RWPE2 (cell line): ENCODE results near the gene GTF2F2.
A peak's percentile ranks its signal among the peaks of the same experiment; 100 is the strongest.

Experiments used
- ATAC-seq: fragments of 200-7000 bp; cut with Tn5 transposase; 3 replicates; pipeline ENCODE4 v1.9.1; 2021; ENCODE audit warnings: low read depth
- DNase-seq: peaks from one replicate; pipeline ENCODE4 v3.0.0-alpha.2; 2020; ENCODE audit warnings: low spot score
- H3K27ac ChIP-seq: fragments of 450-650 bp; 2 replicates; pipeline ENCODE4 v1.5.1; 2017; ENCODE audit warnings: mild to moderate bottlenecking; ENCODE audit not compliant: poor library complexity, severe bottlenecking
- H3K27me3 ChIP-seq: fragments of 250-450 bp; sonication (Bioruptor Pico); 2 replicates; pipeline ENCODE4 v1.5.1; 2021; ENCODE audit warnings: mild to moderate bottlenecking, moderate library complexity; ENCODE audit not compliant: insufficient read depth, poor library complexity, severe bottlenecking
- H3K36me3 ChIP-seq: fragments of 250-450 bp; sonication (Bioruptor Pico); 2 replicates; pipeline ENCODE4 v1.5.1; 2020; ENCODE audit warnings: low read depth, mild to moderate bottlenecking, moderate library complexity
- H3K4me1 ChIP-seq: fragments of 250-450 bp; sonication (Bioruptor Pico); 2 replicates; pipeline ENCODE4 v1.5.1; 2021; ENCODE audit warnings: mild to moderate bottlenecking, moderate library complexity; ENCODE audit not compliant: insufficient read depth, poor library complexity, severe bottlenecking
- H3K4me3 ChIP-seq: fragments of 250-450 bp; sonication (Bioruptor Pico); 2 replicates; pipeline ENCODE4 v1.5.1; 2021; ENCODE audit warnings: mild to moderate bottlenecking, moderate library complexity; ENCODE audit not compliant: severe bottlenecking
- H3K9me3 ChIP-seq: fragments of 250-450 bp; sonication (Bioruptor Pico); 2 replicates; pipeline ENCODE4 v1.5.1; 2021; ENCODE audit warnings: mild to moderate bottlenecking, moderate library complexity; ENCODE audit not compliant: severe bottlenecking
- CTCF ChIP-seq: fragments of 450-650 bp; IDR thresholded peaks from one replicate; pipeline ENCODE4 v1.5.1; 2017; ENCODE audit warnings: mild to moderate bottlenecking, moderate library complexity; ENCODE audit not compliant: poor library complexity, severe bottlenecking

Gene GTF2F2

GRCh38 chr13:45331123-45331619, 210.9 kb downstream of the GTF2F2 start:
- Histone ChIP-seq H3K9me3 (no peaks in the 10 kb centered on the region), H3K36me3 (peaks cover 13% of the 10 kb centered on the region), H3K4me3 (no peak overlapping the region), H3K27ac (peak overlapping the region; percentile 69), H3K4me1 (peaks cover 46% of the 10 kb centered on the region), H3K27me3 (no peaks in the 10 kb centered on the region)
- TF ChIP-seq CTCF, result no peak
- no peak for DNase-seq
- ATAC-seq, result no peak

GRCh38 chr13:45331692-45332035, 211.4 kb downstream of the GTF2F2 start:
- no peak overlapping the region for H3K4me3 ChIP-seq
- H3K9me3 ChIP-seq, result no peaks in the 10 kb centered on the region
- no peak for TF ChIP-seq CTCF
- H3K4me1 ChIP-seq, result peaks cover 46% of the 10 kb centered on the region
- H3K36me3 ChIP-seq, result peaks cover 18% of the 10 kb centered on the region
- no peak for ATAC-seq
- no peaks in the 10 kb centered on the region for H3K27me3 ChIP-seq
- no peak for DNase-seq
- H3K27ac ChIP-seq, result peak overlapping the region; percentile 69

DNA sequence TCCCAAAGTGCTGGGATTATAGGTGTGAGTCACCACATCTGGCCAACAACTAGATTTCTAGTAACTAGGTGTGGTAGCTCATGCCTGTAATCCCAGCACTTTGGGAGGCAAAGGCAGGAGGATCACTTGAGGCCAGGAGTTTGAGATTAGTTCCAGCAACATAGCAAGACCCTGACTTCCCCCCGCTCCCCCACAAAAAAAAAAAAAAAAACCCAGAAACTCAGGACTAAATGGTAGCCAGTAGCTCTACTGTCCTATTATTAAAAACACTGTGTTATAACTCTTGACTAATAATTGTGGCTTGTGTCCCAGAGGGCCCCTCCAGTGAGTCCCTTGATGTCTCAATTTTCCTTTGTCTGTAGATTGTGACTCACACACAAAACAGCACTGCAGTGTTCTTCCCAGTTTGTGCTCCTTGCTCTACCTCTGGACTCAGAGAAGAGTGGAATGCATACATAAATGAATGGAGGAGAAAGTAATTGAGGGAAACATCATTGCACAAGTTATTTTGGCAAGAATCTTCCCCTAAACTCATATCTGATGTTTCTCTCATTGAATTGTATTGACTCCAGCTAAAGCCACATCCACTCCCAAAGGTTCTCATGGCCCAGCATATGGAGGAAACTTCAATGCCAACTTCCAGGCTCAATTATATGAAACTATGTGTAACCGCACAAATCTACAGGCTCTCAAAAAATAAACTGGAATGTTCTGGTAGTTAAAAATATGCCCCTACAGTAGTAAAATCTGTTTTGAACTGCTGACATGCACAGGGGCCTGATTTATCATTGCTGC, 211.9 kb downstream of the GTF2F2 start:
- peaks cover 46% of the 10 kb centered on the region for H3K4me1 ChIP-seq
- no peak for TF ChIP-seq CTCF
- DNase-seq, result no peak

DNA sequence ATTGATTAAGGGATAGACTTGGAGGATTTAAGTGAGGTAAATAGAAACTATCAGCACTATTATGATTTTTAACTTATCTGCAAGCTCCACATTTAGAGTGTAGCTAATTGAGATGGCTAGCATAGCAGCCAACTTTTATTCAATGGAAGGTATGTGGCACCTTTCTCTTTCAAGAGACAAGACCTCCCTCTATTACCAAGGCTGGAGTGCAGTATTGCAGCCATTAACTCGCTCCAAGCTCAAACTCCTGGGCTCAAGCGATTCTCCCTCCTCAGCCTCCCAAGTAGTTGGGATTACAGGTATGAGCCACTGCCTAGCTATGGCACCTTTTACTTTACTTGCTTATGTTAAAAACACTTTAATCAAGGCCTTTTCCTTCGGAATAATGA, 212.5 kb downstream of the GTF2F2 start:
- Histone ChIP-seq H3K4me1 (peaks cover 46% of the 10 kb centered on the region), H3K27ac (peak overlapping the region; percentile 69), H3K9me3 (no peaks in the 10 kb centered on the region), H3K27me3 (no peaks in the 10 kb centered on the region), H3K36me3 (peaks cover 29% of the 10 kb centered on the region), H3K4me3 (no peak overlapping the region)
- TF ChIP-seq CTCF, result no peak
- ATAC-seq (0 out of 3 replicates have a peak, but pooled peaks have one; percentile 2), DNase-seq (no peak)

More for the DNA sequence above, 211.9 kb downstream of the GTF2F2 start:
- peak overlapping the region; percentile 69 for H3K27ac ChIP-seq
- peaks cover 23% of the 10 kb centered on the region for H3K36me3 ChIP-seq
- peak; percentile 56 for ATAC-seq
- no peaks in the 10 kb centered on the region for H3K9me3 ChIP-seq
- H3K27me3 ChIP-seq, result no peaks in the 10 kb centered on the region
- H3K4me3 ChIP-seq, result no peak overlapping the region

DNA sequence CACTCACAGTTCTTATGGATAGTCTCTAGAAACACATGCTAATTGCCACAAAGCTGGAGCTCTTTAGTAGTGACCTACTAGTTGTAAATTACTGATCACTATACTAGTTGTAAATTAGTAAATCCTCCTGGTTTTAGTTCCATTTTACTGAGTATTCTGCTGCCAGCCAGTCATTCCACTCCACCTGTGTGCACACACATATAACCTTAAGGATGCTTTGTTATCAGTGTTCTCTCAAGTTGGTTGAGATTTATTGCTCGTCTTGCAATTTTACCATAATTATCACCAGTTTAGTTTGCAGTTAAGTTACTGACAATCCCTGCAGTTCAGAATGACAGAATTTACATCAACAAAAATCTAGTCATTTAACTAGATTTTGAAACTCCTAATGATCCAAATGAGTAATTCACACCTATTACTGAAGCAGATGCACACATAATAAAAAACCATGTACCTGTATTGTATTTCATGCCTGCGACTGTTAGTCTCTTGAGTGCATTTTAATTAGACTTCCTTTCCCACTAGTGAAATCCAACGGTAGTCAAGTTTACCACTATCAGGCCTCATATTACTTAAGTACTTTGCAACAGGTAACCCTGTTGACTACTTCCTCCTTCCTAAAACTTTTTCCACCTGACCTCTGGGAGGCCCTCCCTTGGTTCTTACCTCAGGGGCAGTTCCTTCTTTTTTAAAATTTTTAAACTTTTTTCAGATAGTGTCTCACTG, 213.1 kb downstream of the GTF2F2 start:
- H3K4me1 ChIP-seq, result peaks cover 52% of the 10 kb centered on the region
- H3K27ac ChIP-seq, result peak overlapping the region; percentile 69
- H3K4me3 ChIP-seq, result no peak overlapping the region
- no peak for ATAC-seq
- no peaks in the 10 kb centered on the region for H3K9me3 ChIP-seq
- TF ChIP-seq CTCF, result no peak
- no peak for DNase-seq
- no peaks in the 10 kb centered on the region for H3K27me3 ChIP-seq
- peaks cover 35% of the 10 kb centered on the region for H3K36me3 ChIP-seq
